GM15510 (cell line): ENCODE results near the gene TLR8.

ENCODE experiments used
- POLR2A ChIP-seq: IDR thresholded peaks from 3 replicates; pipeline ENCODE4 v1.6.1; 2011; ENCODE audit warnings: borderline replicate concordance; ENCODE audit not compliant: insufficient read length; ENCODE audit errors: extremely low read depth

The TLR8 gene

GRCh38 chrX:12906046-12906761, at the start of gene TLR8:
TLR8 (plus strand) TSS chrX:12906620; CDS start chrX:12906707, 87 bp downstream.
- no peak for TF ChIP-seq POLR2A

- no peak for TF ChIP-seq POLR2A
Measured at GRCh38 chrX:12865359-12865758, 41.1 kb upstream of the TLR8 start.

- peak; percentile 25 for TF ChIP-seq POLR2A
Measured at GRCh38 chrX:12866451-12867377, 39.7 kb upstream of the TLR8 start, which contains the start of gene TLR7. TLR7 (plus strand) TSS chrX:12867072; CDS start chrX:12867579, 507 bp downstream.

- TF ChIP-seq POLR2A, result no peak
Measured at GRCh38 chrX:12867685-12868084, 38.7 kb upstream of the TLR8 start.

GRCh38 chrX:12868747-12869146, 37.7 kb upstream of the TLR8 start:
- no peak for TF ChIP-seq POLR2A

GRCh38 chrX:12871257-12871656, 35.2 kb upstream of the TLR8 start:
- TF ChIP-seq POLR2A, result no peak

- TF ChIP-seq POLR2A, result no peak
Measured at GRCh38 chrX:12872741-12873140, 33.7 kb upstream of the TLR8 start.

- TF ChIP-seq POLR2A, result no peak
Measured at GRCh38 chrX:12874581-12874980, 31.8 kb upstream of the TLR8 start.

- no peak for TF ChIP-seq POLR2A
Measured at GRCh38 chrX:12877386-12877785, 29.0 kb upstream of the TLR8 start.

GRCh38 chrX:12878536-12878935, 27.9 kb upstream of the TLR8 start:
- TF ChIP-seq POLR2A, result no peak

- TF ChIP-seq POLR2A, result no peak
Measured at GRCh38 chrX:12881914-12882313, 24.5 kb upstream of the TLR8 start.

- TF ChIP-seq POLR2A, result no peak
Measured at GRCh38 chrX:12885508-12885907, 20.9 kb upstream of the TLR8 start.

GRCh38 chrX:12886545-12886944, 19.9 kb upstream of the TLR8 start:
- TF ChIP-seq POLR2A, result no peak

GRCh38 chrX:12887141-12887540, 19.3 kb upstream of the TLR8 start:
- TF ChIP-seq POLR2A, result no peak

GRCh38 chrX:12887767-12888166, 18.7 kb upstream of the TLR8 start:
- TF ChIP-seq POLR2A, result no peak
